GM23338 (cell line): ENCODE data around the gene EXD3. TPM values are rescaled to one million over a fixed set of nuclear protein-coding genes. Genes with fewer than 3 reads are reported as not detected.

Experiments used
- ATAC-seq: fragments of 200-7000 bp; cut with Tn5 transposase; 3 replicates; pipeline ENCODE4 v1.9.1; 2020
- DNase-seq: peaks from one replicate; pipeline ENCODE4 v3.0.0-alpha.2; 2015; ENCODE audit warnings: low spot score
- H2AFZ ChIP-seq: fragments of 200-600 bp; sonication (generic); 2 replicates; pipeline ENCODE4 v1.8.0; 2016; ENCODE audit warnings: antibody characterized with exemption, mild to moderate bottlenecking, moderate library complexity
- H3F3A ChIP-seq: fragments of 200-600 bp; sonication (generic); replicated peaks from 2 replicates; pipeline ENCODE4 v1.8.0; 2017; ENCODE audit warnings: antibody characterized with exemption, mixed run types, low read depth
- H3K27ac ChIP-seq: fragments of 200-600 bp; sonication (generic); 2 replicates; pipeline ENCODE4 v1.6.1; 2016; ENCODE audit warnings: low read depth
- H3K27me3 ChIP-seq: fragments of 200-600 bp; sonication (generic); 2 replicates; pipeline ENCODE4 v1.8.0; 2016; ENCODE audit warnings: mild to moderate bottlenecking, mixed run types, moderate library complexity; ENCODE audit not compliant: insufficient read depth
- H3K36me3 ChIP-seq: fragments of 200-600 bp; sonication (generic); 2 replicates; pipeline ENCODE4 v1.8.0; 2016; ENCODE audit warnings: mild to moderate bottlenecking; ENCODE audit not compliant: insufficient read depth
- H3K4me1 ChIP-seq: fragments of 200-600 bp; sonication (generic); 2 replicates; pipeline ENCODE4 v1.8.0; 2016; ENCODE audit warnings: mild to moderate bottlenecking, moderate library complexity; ENCODE audit not compliant: insufficient read depth
- H3K4me2 ChIP-seq: fragments of 200-600 bp; sonication (generic); 2 replicates; pipeline ENCODE4 v1.7.1; 2017; ENCODE audit warnings: mixed run types
- H3K4me3 ChIP-seq: fragments of 200-600 bp; sonication (generic); 2 replicates; pipeline ENCODE4 v1.6.1; 2016; ENCODE audit warnings: mixed run types
- H3K79me2 ChIP-seq: fragments of 200-600 bp; sonication (generic); replicated peaks from 2 replicates; pipeline ENCODE4 v1.8.0; 2017; ENCODE audit warnings: mild to moderate bottlenecking; ENCODE audit not compliant: insufficient read depth
- H3K9me2 ChIP-seq: fragments of 200-600 bp; sonication (generic); 2 replicates; pipeline ENCODE4 v1.8.0; 2017; ENCODE audit not compliant: insufficient read depth
- H4K20me1 ChIP-seq: fragments of 200-600 bp; sonication (generic); replicated peaks from 2 replicates; pipeline ENCODE4 v1.8.0; 2017; ENCODE audit warnings: mild to moderate bottlenecking; ENCODE audit not compliant: insufficient read depth
- H3K27ac Mint-ChIP-seq: 2 replicates; pipeline ENCODE4 v1.8.0; 2020; ENCODE audit warnings: inconsistent platforms, mild to moderate bottlenecking, moderate library complexity, mixed read lengths
- H3K27me3 Mint-ChIP-seq: 3 replicates; pipeline ENCODE4 v1.8.0; 2022; ENCODE audit warnings: low read depth, mild to moderate bottlenecking, moderate library complexity, mixed read lengths, inconsistent platforms; ENCODE audit not compliant: insufficient read depth, poor library complexity
- H3K36me3 Mint-ChIP-seq: 3 replicates; pipeline ENCODE4 v1.8.0; 2021; ENCODE audit warnings: low read depth, mild to moderate bottlenecking, inconsistent platforms, moderate library complexity, mixed read lengths
- H3K4me1 Mint-ChIP-seq: 3 replicates; pipeline ENCODE4 v1.8.0; 2020; ENCODE audit warnings: mild to moderate bottlenecking, inconsistent platforms, mixed read lengths
- H3K4me3 Mint-ChIP-seq: 3 replicates; pipeline ENCODE4 v1.8.0; 2021; ENCODE audit warnings: moderate library complexity, mild to moderate bottlenecking, inconsistent platforms, mixed read lengths
- H3K9me3 Mint-ChIP-seq: 3 replicates; pipeline ENCODE4 v1.8.0; 2020; ENCODE audit warnings: moderate library complexity, mild to moderate bottlenecking, inconsistent platforms, mixed read lengths
- ETS1 ChIP-seq: IDR thresholded peaks from 2 replicates; pipeline ENCODE4 v1.6.1; 2016; ENCODE audit warnings: antibody characterized with exemption
- EZH2 ChIP-seq: fragments of 200-600 bp; sonication (generic); IDR thresholded peaks from one replicate; pipeline ENCODE4 v1.8.0; 2017; ENCODE audit warnings: antibody characterized with exemption, mild to moderate bottlenecking, low read depth; ENCODE audit not compliant: unreplicated experiment
- NANOG ChIP-seq: IDR thresholded peaks from 2 replicates; pipeline ENCODE4 v1.6.1; 2016; ENCODE audit warnings: antibody characterized with exemption, borderline replicate concordance
- POLR2AphosphoS5 ChIP-seq: IDR thresholded peaks from 2 replicates; pipeline ENCODE4 v1.6.1; 2016; ENCODE audit warnings: antibody characterized with exemption, low read depth
- ZNF331 ChIP-seq: fragments of 250-450 bp; sonication (Bioruptor Pico); IDR thresholded peaks from 2 replicates; pipeline ENCODE4 v1.5.0; 2020; ENCODE audit warnings: low read depth, mild to moderate bottlenecking, moderate library complexity
- ZNF462 ChIP-seq: fragments of 250-450 bp; sonication (Bioruptor Pico); IDR thresholded peaks from 2 replicates; pipeline ENCODE4 v1.5.0; 2020; ENCODE audit warnings: mild to moderate bottlenecking, moderate library complexity
- polyA plus RNA-seq: library from polyadenylated mRNA; unstranded; fragments of >200 nt; fragmentation: Nextera tagmentation; extraction: Ambion mirVana; gene quantifications from 2 replicates; pipeline ENCODE4 v1.2.1, GENCODE V29; 2016
- total RNA-seq: library from RNA; depleted of rRNA; stranded (reverse); fragments of >200 nt; shearing (Covaris generic); gene quantifications from 2 replicates; pipeline ENCODE4 v1.2.3, GENCODE V29; 2014

EXD3 gene
- total and polyA plus RNA-seq, 2 experiments from 2014 or later: 3.6 to 9.7 TPM

- no peak for TF ChIP-seq ZNF462 (CRISPR knock-in tag)
- TF ChIP-seq ETS1: no peak
- TF ChIP-seq NANOG: no peak
- no peak for TF ChIP-seq POLR2AphosphoS5
Observed at GRCh38 chr9:137353223-137354152, 69.5 kb downstream of the EXD3 start (continued).

GRCh38 chr9:137352511-137353222 is 70.3 kb downstream of the EXD3 start:
- Histone ChIP-seq H3F3A (no peaks in the 10 kb centered on the region), H3K4me2 (no peak overlapping the region), H3K27me3 (no peaks in the 10 kb centered on the region), H2AFZ (no peak overlapping the region), H3K36me3 (no peaks in the 10 kb centered on the region), H3K9me2 (no peaks in the 10 kb centered on the region), H3K79me2 (no peaks in the 10 kb centered on the region), H3K4me1 (no peaks in the 10 kb centered on the region), H4K20me1 (no peaks in the 10 kb centered on the region), H3K27ac (no peak overlapping the region), H3K4me3 (no peak overlapping the region)
- Mint-ChIP-seq H3K27ac (no peak overlapping the region), H3K9me3 (peaks cover 55% of the 10 kb centered on the region), H3K4me1 (no peaks in the 10 kb centered on the region), H3K27me3 (peaks cover 7% of the 10 kb centered on the region), H3K4me3 (no peak overlapping the region), H3K36me3 (peaks cover 18% of the 10 kb centered on the region)
- ATAC-seq (no peak), DNase-seq (no peak)
- no peak for TF ChIP-seq EZH2
- TF ChIP-seq ZNF331 (CRISPR knock-in tag): no peak
- TF ChIP-seq POLR2AphosphoS5: no peak
